Testis (tissue), 2 donors: ENCODE measurements around the gene RBFOX1.

ENCODE experiments used
- CTCF ChIP-seq, 3 experiments: fragments of 450-650 bp in 2 of 3; fragments of 200-600 bp in 1 of 3; sonication (generic) in 1 of 3; IDR thresholded peaks; one replicate each; pipeline ENCODE4 v1.5.1; 2016 to 2019; ENCODE audit warnings: antibody characterized with exemption in 3 of 3, mild to moderate bottlenecking in 2 of 3, moderate library complexity in 1 of 3
- POLR2A ChIP-seq: fragments of 450-650 bp; IDR thresholded peaks from one replicate; pipeline ENCODE4 v1.6.1; 2017; ENCODE audit warnings: antibody characterized with exemption, mild to moderate bottlenecking, moderate library complexity

- TF ChIP-seq CTCF (IDR thresholded peaks at IDR 0.05) (no peak), POLR2A (no peak)
Measured at GRCh38 chr16:7449306-7449705, 116.7 kb downstream of the RBFOX1 start.
